Kidney epithelial cell (primary cell): ENCODE data around the gene NID1. TPM values are rescaled to one million over a fixed set of nuclear protein-coding genes. Genes with fewer than 3 reads are reported as not detected.

Source experiments
- DNase-seq: peaks from one replicate; pipeline ENCODE4 v3.0.0-alpha.2; 2010; ENCODE audit warnings: low read depth
- H3K27me3 ChIP-seq: 2 replicates; pipeline ENCODE4 v1.6.0; 2011; ENCODE audit warnings: low read length; ENCODE audit not compliant: control insufficient read depth, insufficient read depth
- H3K36me3 ChIP-seq: 2 replicates; pipeline ENCODE4 v1.5.1; 2011; ENCODE audit warnings: low read length; ENCODE audit not compliant: control insufficient read depth, insufficient read depth
- H3K4me3 ChIP-seq: 2 replicates; pipeline ENCODE4 v1.5.1; 2011; ENCODE audit warnings: low read depth, mild to moderate bottlenecking, control low read depth, low read length
- CTCF ChIP-seq: IDR thresholded peaks from 2 replicates; pipeline ENCODE4 v1.5.1; 2011; ENCODE audit warnings: mild to moderate bottlenecking, moderate library complexity, low read length, control low read depth, inconsistent platforms; ENCODE audit not compliant: insufficient read depth, poor library complexity, severe bottlenecking
- total RNA-seq: library from RNA; depleted of rRNA; stranded (reverse); fragments of >200 nt; gene quantifications from 2 replicates; pipeline ENCODE4 v1.2.3, GENCODE V29; 2015

Gene NID1
- total RNA-seq, 1 donor from 2014 or later = 21.2 TPM

GRCh38 chr1:236057546-236057945 is 7.3 kb downstream of the NID1 start:
- no peak overlapping the region for H3K4me3 ChIP-seq
- no peaks in the 10 kb centered on the region for H3K27me3 ChIP-seq
- no peak for DNase-seq
- no peaks in the 10 kb centered on the region for H3K36me3 ChIP-seq
- TF ChIP-seq CTCF = no peak

- TF ChIP-seq CTCF = no peak
- H3K36me3 ChIP-seq = no peaks in the 10 kb centered on the region
- H3K27me3 ChIP-seq = no peaks in the 10 kb centered on the region
- no peak for DNase-seq
- H3K4me3 ChIP-seq = no peak overlapping the region
Observed at GRCh38 chr1:236052232-236052993, 12.5 kb downstream of the NID1 start.

DNA sequence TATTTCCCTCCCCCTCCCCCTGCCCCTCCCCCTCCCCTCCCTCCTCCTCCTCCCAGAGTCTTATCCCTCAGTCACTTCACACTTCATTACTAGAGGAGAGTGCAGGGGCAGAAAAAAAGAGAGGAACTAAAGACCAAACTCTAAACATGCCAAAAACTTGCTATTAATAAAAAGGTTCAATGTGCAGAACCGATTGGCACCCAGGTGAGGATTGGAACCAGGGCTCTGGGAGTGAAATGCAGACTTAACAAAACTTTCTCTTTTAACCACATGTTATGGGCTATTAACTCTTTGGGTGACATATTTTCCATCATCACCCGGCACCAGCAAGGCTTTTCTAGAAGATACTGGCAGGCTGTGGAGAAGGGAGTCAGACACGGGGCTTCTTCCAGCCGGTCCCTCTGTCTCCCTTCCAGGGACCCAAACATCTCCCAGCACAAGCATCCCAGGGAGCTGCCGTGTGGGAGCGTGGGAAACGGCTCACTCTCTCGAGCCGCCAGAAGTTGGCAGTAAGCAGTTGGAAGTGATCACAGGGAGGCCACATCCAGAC is 13.6 kb downstream of the NID1 start:
- Histone ChIP-seq H3K36me3 (no peaks in the 10 kb centered on the region), H3K27me3 (no peaks in the 10 kb centered on the region), H3K4me3 (no peak overlapping the region)
- TF ChIP-seq CTCF = no peak
- no peak for DNase-seq

GRCh38 chr1:236045771-236046170 is 19.1 kb downstream of the NID1 start:
- no peaks in the 10 kb centered on the region for H3K36me3 ChIP-seq
- H3K27me3 ChIP-seq = no peaks in the 10 kb centered on the region
- no peak for DNase-seq
- TF ChIP-seq CTCF = no peak
- no peak overlapping the region for H3K4me3 ChIP-seq

DNA sequence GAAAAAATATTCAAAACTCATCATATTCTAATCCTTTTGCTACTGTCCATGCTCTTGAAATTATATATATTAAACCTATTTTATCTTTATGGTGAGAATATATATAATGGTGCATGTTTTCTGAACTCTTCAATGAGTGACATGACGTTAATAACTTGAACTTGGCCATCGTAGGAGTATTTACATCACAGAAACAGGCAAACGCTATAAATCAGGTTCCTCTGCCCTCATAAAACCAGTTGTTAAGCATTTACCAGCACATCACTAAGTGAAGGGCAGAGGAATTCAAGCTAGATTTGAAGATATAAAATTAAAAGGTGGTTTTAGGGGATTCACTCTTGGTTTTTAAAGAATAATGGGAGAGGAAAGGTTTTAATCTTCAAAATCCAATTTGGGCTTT is 20.5 kb downstream of the NID1 start:
- Histone ChIP-seq H3K36me3 (no peaks in the 10 kb centered on the region), H3K4me3 (no peak overlapping the region), H3K27me3 (no peaks in the 10 kb centered on the region)
- no peak for TF ChIP-seq CTCF
- DNase-seq = no peak
